Fibroblast of the aortic adventitia (primary cell): ENCODE data around the gene KLF5. TPM values are rescaled to one million over a fixed set of nuclear protein-coding genes. Genes with fewer than 3 reads are reported as not detected.
A peak's percentile ranks its signal among the peaks of the same experiment; 100 is the strongest.

Experiments used
- DNase-seq: peaks from one replicate; pipeline ENCODE4 v3.0.0-alpha.2; 2010; ENCODE audit warnings: low read depth
- H3K4me3 ChIP-seq: 2 replicates; pipeline ENCODE4 v1.5.1; 2011; ENCODE audit warnings: low read depth, mild to moderate bottlenecking, control low read depth, low read length, moderate library complexity
- CTCF ChIP-seq: IDR thresholded peaks from 2 replicates; pipeline ENCODE4 v1.5.1; 2011; ENCODE audit warnings: mild to moderate bottlenecking, low read length, control low read depth, inconsistent platforms; ENCODE audit not compliant: insufficient read depth
- total RNA-seq: library from RNA; depleted of rRNA; stranded (reverse); fragments of >200 nt; gene quantifications from 2 replicates; pipeline ENCODE4 v1.2.3, GENCODE V29; 2012; ENCODE audit warnings: low replicate concordance

Gene KLF5
- total RNA-seq, 1 donor = 4.5 TPM

- no peak overlapping the region for H3K4me3 ChIP-seq
- no peak for DNase-seq
- TF ChIP-seq CTCF = no peak
Observed at GRCh38 chr13:73058064-73058313, 816 bp upstream of the KLF5 start.

GRCh38 chr13:73058432-73058735 lies 421 bp upstream of the KLF5 start:
- H3K4me3 ChIP-seq = peak overlapping the region; percentile 70
- TF ChIP-seq CTCF = no peak
- DNase-seq = no peak

GRCh38 chr13:73059460-73060250 lies 850 bp downstream of the KLF5 start:
- TF ChIP-seq CTCF = no peak
- peak overlapping the region; percentile 79 for H3K4me3 ChIP-seq
- DNase-seq = no peak

- DNase-seq = peak; percentile 81
- no peak for TF ChIP-seq CTCF
- peak overlapping the region; percentile 79 for H3K4me3 ChIP-seq
Observed at GRCh38 chr13:73060251-73061160, 1.7 kb downstream of the KLF5 start.

- no peak for TF ChIP-seq CTCF
- no peak overlapping the region for H3K4me3 ChIP-seq
Observed at GRCh38 chr13:73061473-73061872, 2.7 kb downstream of the KLF5 start.

GRCh38 chr13:73061876-73062275 lies 3.1 kb downstream of the KLF5 start:
- TF ChIP-seq CTCF = no peak
- H3K4me3 ChIP-seq = no peak overlapping the region
- DNase-seq = no peak

More at GRCh38 chr13:73061473-73061872, 2.7 kb downstream of the KLF5 start:
- no peak for DNase-seq
